Lung (tissue), 12 donors: ENCODE results near the gene IFT172. TPM values are rescaled to one million over a fixed set of nuclear protein-coding genes. Genes with fewer than 3 reads are reported as not detected.

Experiments
- ATAC-seq: fragments of 200-7000 bp; cut with Tn5 transposase; one replicate; pipeline ENCODE4 v1.9.1; 2020; ENCODE audit warnings: moderate number of reproducible peaks; ENCODE audit not compliant: insufficient read depth, low FRiP score
- DNase-seq, 3 donors: peaks; one replicate each; pipeline ENCODE4 v3.0.0-alpha.2; 2013 to 2017
- H3K27ac ChIP-seq, 2 donors: one replicate each; pipeline ENCODE4 v1.5.1; 2013; ENCODE audit warnings: mild to moderate bottlenecking in 2 of 2, moderate library complexity in 2 of 2, control low read depth in 1 of 2, inconsistent platforms in 1 of 2, low read depth in 1 of 2, low read length in 1 of 2
- H3K27me3 ChIP-seq, 3 donors: one replicate each; pipeline ENCODE4 v1.5.1; 2013; ENCODE audit warnings: low read length in 2 of 3; ENCODE audit not compliant: control insufficient read depth in 3 of 3, insufficient read depth in 3 of 3
- H3K36me3 ChIP-seq, 4 donors: one replicate each; pipeline ENCODE4 v1.5.1; 2013; ENCODE audit warnings: low read length in 4 of 4, mild to moderate bottlenecking in 1 of 4, moderate library complexity in 1 of 4; ENCODE audit not compliant: control insufficient read depth in 4 of 4, insufficient read depth in 4 of 4
- H3K4me1 ChIP-seq, 5 donors: one replicate each; pipeline ENCODE4 v1.5.1; 2013; ENCODE audit warnings: low read length in 5 of 5, mild to moderate bottlenecking in 2 of 5, moderate library complexity in 1 of 5; ENCODE audit not compliant: control insufficient read depth in 5 of 5, insufficient read depth in 5 of 5
- H3K4me3 ChIP-seq: one replicate; pipeline ENCODE4 v1.5.1; 2013; ENCODE audit warnings: mild to moderate bottlenecking, control low read depth, moderate library complexity
- H3K9ac ChIP-seq, 2 donors: one replicate each; pipeline ENCODE4 v1.5.1; 2013; ENCODE audit warnings: low read length in 2 of 2, control low read depth in 1 of 2; ENCODE audit not compliant: insufficient read depth in 1 of 2
- H3K9me3 ChIP-seq, 4 donors: one replicate each; pipeline ENCODE4 v1.5.1; 2013; ENCODE audit warnings: low read length in 3 of 4, mild to moderate bottlenecking in 1 of 4, moderate library complexity in 1 of 4; ENCODE audit not compliant: control insufficient read depth in 4 of 4, insufficient read depth in 3 of 4
- CTCF ChIP-seq: IDR thresholded peaks from 2 replicates; pipeline ENCODE4 v1.5.1; 2012; ENCODE audit warnings: mild to moderate bottlenecking; ENCODE audit errors: control extremely low read depth, extremely low read depth
- WGBS, 2 donors: extraction: QIAGEN DNeasy Blood & Tissue Kit; methylation state at CpG; one replicate each; pipeline ENCODE4 v1.1.7; 2013; 5-methylcytosine and 5-hydroxymethylcytosine counted together
- polyA plus RNA-seq, 2 donors: library from polyadenylated mRNA; stranded (reverse); fragments of 200-250 nt; gene quantifications; one replicate each; pipeline ENCODE4 v1.2.1, GENCODE V29; 2013
- total RNA-seq, 2 donors: library from RNA; depleted of rRNA in 1 of 2; stranded (reverse); fragments of >200 nt in 1 of 2; gene quantifications; one replicate each; pipeline ENCODE4 v1.2.1, GENCODE V29; 2014 to 2021
- donor health status: control.
- donor health status: control.
- donor health status: Bipolar disorder and iron deficiency.
- donor health status: healthy.
- donor health status: DM: yes; HTN: yes; CAD: no.

Gene IFT172
- total and polyA plus RNA-seq, 4 donors = 17.8 to 52.2 (median 35.6) TPM

GRCh38 chr2:27506587-27506986 is 17.0 kb upstream of the IFT172 start:
- no peak overlapping the region for H3K4me3 ChIP-seq
- no peaks in the 10 kb centered on the region for H3K4me1 ChIP-seq
- H3K9ac ChIP-seq = no peak overlapping the region
- TF ChIP-seq CTCF = no peak
- no peaks in the 10 kb centered on the region for H3K36me3 ChIP-seq
- DNase-seq (no peak), ATAC-seq (no peak)
- no peaks in the 10 kb centered on the region for H3K9me3 ChIP-seq
- H3K27ac ChIP-seq = no peak overlapping the region
- 88 to 90% methylated on average over 6 of the region's 6 CpGs for WGBS, 2 donors
- H3K27me3 ChIP-seq = no peaks in the 10 kb centered on the region

GRCh38 chr2:27502142-27502541 is 12.6 kb upstream of the IFT172 start:
- Histone ChIP-seq H3K27ac (no peak overlapping the region), H3K4me3 (no peak overlapping the region), H3K4me1 (no peaks in the 10 kb centered on the region), H3K27me3 (peaks cover 0 to 4% (median 0%) of the 10 kb centered on the region in 3 donors), H3K9me3 (no peaks in the 10 kb centered on the region), H3K36me3 (no peaks in the 10 kb centered on the region), H3K9ac (no peak overlapping the region)
- ATAC-seq = no peak
- 82 to 89% methylated on average over 4 of the region's 4 CpGs for WGBS, 2 donors
- peak in 2 of 3 donors; percentile 22 to 51 for DNase-seq
- TF ChIP-seq CTCF = no peak

GRCh38 chr2:27501042-27501441 is 11.5 kb upstream of the IFT172 start:
- peaks cover 0 to 4% (median 0%) of the 10 kb centered on the region in 3 donors for H3K27me3 ChIP-seq
- ATAC-seq (no peak), DNase-seq (no peak)
- TF ChIP-seq CTCF = no peak
- H3K9me3 ChIP-seq = no peaks in the 10 kb centered on the region
- no peak overlapping the region for H3K27ac ChIP-seq
- no peak overlapping the region for H3K4me3 ChIP-seq
- no peaks in the 10 kb centered on the region for H3K36me3 ChIP-seq
- no peak overlapping the region for H3K9ac ChIP-seq
- peaks cover 0 to under 1% (median 0%) of the 10 kb centered on the region in 5 donors for H3K4me1 ChIP-seq

DNA sequence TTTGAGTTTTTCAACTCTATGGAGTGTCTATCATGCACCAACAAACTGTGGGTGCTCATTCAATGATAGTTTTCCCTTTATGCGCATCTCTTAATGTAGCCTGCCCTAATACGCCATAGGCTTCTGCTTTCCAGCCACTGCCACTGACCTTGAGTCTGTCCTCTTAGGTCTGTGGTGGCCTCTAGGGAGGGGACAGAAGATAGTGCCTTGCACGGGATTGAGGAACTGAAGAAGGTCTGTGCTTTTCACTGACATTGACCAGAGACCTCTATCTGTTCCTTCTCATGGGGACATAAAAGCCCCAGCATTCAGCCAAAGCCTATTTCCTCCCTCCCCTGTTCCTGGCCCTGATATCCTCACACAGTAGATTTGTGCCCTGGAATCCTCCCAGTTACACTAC is 9.4 kb upstream of the IFT172 start:
- no peaks in the 10 kb centered on the region for H3K36me3 ChIP-seq
- TF ChIP-seq CTCF = no peak
- no peak overlapping the region for H3K27ac ChIP-seq
- no peak for DNase-seq
- H3K9ac ChIP-seq = no peak overlapping the region
- H3K27me3 ChIP-seq = peaks cover 0 to 4% (median 0%) of the 10 kb centered on the region in 3 donors
- ATAC-seq = no peak
- H3K4me1 ChIP-seq = peaks cover 0 to 9% (median 0%) of the 10 kb centered on the region in 5 donors
- 85 to 87% methylated on average over 3 of the region's 3 CpGs for WGBS, 2 donors
- H3K9me3 ChIP-seq = no peaks in the 10 kb centered on the region
- H3K4me3 ChIP-seq = no peak overlapping the region
